Mucosa of gallbladder (tissue), 1 donor: ENCODE results near the gene TAF6L. TPM values are rescaled to one million over a fixed set of nuclear protein-coding genes. Genes with fewer than 3 reads are reported as not detected.
"Not testable (repeated sequence)": the region's sequence is repeated elsewhere in the genome, so short reads cannot be mapped to it uniquely, and the experiment has no call there.

Source experiments
- DNase-seq: peaks from one replicate; pipeline ENCODE4 v3.0.0-alpha.2; 2020; ENCODE audit warnings: low spot score
- total RNA-seq: library from RNA; stranded (reverse); gene quantifications from one replicate; pipeline ENCODE4 v1.2.1, GENCODE V29; 2021
- donor health status: DM: no; HTN: no; CAD: no.

TAF6L gene
- total RNA-seq, 1 donor from 2014 or later, result 24.0 TPM

GRCh38 chr11:62805076-62805892, 34.1 kb downstream of the TAF6L start, which contains the start of gene NXF1:
Gene NXF1, minus strand, starts transcription at chr11:62805440. Its CDS starts 84 bp downstream, at chr11:62805356.
- peak; percentile 96 for DNase-seq

- no peak for DNase-seq
Observed at GRCh38 chr11:62805961-62806441, 34.8 kb downstream of the TAF6L start.

- DNase-seq, result no peak
Observed at GRCh38 chr11:62806611-62807121, 35.5 kb downstream of the TAF6L start.

DNA sequence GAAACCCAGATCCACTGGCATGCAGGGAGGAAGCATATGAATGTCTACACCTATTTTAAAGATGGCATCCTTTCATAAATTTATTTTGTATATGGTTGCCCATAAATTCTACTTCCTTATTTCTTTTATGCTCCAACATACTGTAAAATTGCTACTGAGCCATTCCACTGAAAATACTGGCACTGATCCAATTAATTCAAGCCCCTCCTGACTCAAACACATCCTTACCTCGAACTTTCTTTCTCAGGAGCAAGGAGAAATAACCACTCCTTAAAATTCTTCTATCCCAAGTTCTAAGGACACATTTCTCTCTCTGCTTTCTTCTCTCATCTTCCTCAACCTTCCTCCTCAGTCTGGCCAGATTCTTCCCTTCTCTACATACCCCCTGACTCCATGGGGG, 39.6 kb downstream of the TAF6L start:
- DNase-seq, result no peak

- DNase-seq, result no peak
Observed at GRCh38 chr11:62811659-62812058, 40.5 kb downstream of the TAF6L start.

GRCh38 chr11:62816557-62816956, 45.4 kb downstream of the TAF6L start:
- no peak for DNase-seq

DNA sequence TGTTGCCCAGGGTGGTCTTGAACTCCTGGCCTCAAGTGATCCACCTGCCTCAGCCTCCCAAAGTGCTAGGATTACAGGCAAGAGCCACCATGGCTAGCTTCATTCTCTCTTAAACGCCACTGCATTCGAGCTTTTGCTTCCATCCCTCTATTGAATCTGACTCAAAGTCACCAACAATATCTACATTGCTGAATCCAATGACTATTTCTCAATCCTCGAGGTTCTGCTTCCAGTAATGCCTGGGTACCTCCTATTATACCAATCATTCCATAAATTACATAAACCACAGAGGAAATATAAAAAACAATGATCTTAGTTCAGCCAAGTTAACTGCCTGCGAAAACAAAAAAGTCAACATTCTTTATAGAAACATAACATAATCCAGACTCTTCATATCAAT, 45.9 kb downstream of the TAF6L start:
- DNase-seq, result no peak

- DNase-seq, result no peak
Observed at GRCh38 chr11:62823677-62824076, 52.5 kb downstream of the TAF6L start.

- DNase-seq, result not testable (repeated sequence)
Observed at GRCh38 chr11:62828130-62828529, 56.9 kb downstream of the TAF6L start.

- no peak for DNase-seq
Observed at GRCh38 chr11:62830904-62831519, 59.8 kb downstream of the TAF6L start.

DNA sequence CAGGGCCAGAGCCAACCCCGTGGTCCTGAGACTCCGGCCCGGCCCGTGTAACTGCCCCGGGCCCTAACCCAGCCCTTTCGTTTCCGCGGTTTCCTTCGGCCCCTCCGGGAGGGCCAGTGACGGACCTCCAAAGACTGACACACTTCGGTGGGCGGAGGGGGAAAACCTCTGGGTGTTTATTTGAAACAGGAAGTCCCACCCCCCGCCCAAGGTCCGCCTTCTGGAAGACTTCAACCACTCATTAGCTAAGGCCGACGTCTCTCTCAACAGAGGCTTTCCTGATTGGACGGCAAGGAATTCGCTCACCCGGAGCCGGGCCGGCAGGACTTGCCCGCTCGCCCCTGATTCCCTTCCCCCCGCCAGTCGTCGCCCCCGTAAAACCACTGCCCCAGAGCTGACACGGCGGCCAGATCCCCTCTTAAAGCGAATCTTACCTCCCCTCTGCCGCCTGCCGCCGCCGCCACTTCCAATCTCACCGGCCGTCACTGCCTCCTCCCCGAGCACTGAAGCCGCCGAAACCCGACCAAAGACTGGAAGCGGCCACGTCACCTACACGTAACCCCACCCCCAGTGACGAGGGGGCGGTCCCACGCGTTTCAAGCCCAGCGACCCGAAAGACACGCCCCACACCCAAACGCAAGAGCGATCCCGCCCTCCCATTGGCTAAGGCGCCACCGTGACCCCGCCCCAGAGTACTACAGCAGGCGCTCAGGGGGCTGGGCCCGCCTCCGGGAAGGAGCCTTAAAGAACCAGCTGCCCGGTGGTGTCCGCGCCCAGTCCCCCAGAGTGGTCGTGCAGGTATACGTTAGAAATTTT, 60.5 kb downstream of the TAF6L start, which contains the start of gene STX5:
Gene STX5, minus strand, starts transcription at position 532 of the 816 bp plus-strand sequence. CDS start 808 bp downstream, outside the sequence.
- DNase-seq, result peak; percentile 100

DNA sequence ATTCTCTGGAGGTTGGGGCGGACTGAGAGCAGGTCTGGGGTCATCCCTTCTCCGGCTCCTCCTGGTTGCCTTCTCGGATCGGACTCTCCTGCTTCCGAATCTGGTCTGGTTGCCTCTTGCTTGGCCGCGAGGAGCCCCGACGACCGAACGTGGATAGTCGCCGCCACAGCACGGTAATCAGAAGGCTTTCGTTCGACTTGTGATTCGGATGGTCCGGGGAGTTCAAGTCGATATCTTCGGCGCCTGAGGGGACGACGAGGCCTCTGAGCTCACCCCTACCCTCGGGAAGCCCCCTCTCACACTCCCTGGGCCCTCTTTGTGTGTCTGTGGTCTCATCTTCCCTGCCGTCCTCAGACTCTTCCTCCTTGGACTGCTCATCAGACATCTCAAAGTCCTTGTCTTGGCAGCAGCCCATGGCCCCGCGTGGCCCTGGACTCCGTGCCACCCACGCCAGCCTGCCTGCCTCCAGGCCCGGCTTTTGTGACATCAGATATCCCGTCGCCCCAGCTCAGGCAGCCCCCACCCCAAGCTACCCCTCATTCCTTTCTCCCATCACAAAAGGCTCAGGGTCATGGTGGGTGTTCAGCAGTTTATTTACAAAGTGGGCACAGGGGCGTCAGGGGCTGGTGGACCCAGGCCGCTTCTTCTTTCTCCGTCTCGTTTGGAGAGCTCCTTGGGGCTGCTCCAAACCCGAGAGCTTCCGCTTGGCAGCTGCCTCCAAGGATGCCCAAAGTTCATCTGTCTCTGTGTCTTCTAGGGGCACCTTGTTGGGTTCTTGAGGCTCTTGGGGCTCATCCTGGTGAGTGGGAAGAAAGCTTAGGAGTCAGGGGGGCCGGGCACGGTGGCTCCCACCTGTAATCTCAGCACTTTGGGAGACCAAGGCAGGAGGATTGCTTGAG, 61.4 kb downstream of the TAF6L start, which contains the start of gene TEX54:
Gene TEX54, minus strand, starts transcription at position 506 of the 899 bp plus-strand sequence.
- peak; percentile 14 for DNase-seq

DNA sequence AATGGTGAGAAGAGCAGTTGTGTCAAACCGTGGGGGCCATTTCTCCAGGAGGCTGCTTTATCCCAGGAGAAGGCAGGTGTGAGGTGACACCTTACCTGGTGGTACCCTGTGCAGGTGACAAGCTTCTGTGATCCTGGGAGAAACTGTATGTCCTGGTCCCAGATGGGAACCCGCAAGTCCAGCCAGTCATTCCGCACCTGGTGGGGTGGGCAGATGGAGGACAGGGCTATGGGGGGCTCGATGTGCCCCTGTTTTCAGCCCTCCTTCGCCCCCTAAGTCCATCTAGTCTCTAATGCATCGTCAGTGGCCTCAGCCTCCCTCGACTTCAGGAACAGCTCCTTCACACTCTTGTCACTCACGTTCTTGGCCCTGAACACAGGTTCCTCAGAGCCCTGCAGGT, 64.1 kb downstream of the TAF6L start:
- no peak for DNase-seq

Other genes with a start within 250 kb of the TAF6L start
- gene AHNAK, start 224.6 kb upstream of the TAF6L start, total RNA-seq, result 549 TPM
- 1,062 TPM for gene EEF1G, start 197.5 kb upstream of the TAF6L start, total RNA-seq
- gene TUT1, start 179.9 kb upstream of the TAF6L start, total RNA-seq, result 26.2 TPM
- gene MTA2, start 169.5 kb upstream of the TAF6L start, total RNA-seq, result 87.6 TPM
- 66.1 TPM for gene EML3, start 158.6 kb upstream of the TAF6L start, total RNA-seq
- 9.9 TPM for gene ROM1, start 158.1 kb upstream of the TAF6L start, total RNA-seq
- gene B3GAT3, start 149.4 kb upstream of the TAF6L start, total RNA-seq, result 60.7 TPM
- 266 TPM for gene GANAB, start 124.8 kb upstream of the TAF6L start, total RNA-seq
- gene INTS5, start 118.1 kb upstream of the TAF6L start, total RNA-seq, result 23.7 TPM
- 50.8 TPM for gene C11orf98, start 106.2 kb upstream of the TAF6L start, total RNA-seq
- 10.6 TPM for gene CSKMT, start 106.1 kb upstream of the TAF6L start, total RNA-seq
- gene UQCC3, start 99.7 kb upstream of the TAF6L start, total RNA-seq, result 11.1 TPM
- 7.7 TPM for gene LBHD1, start 99.1 kb upstream of the TAF6L start, total RNA-seq
- 86.9 TPM for gene UBXN1, start 92.3 kb upstream of the TAF6L start, total RNA-seq
- 4.3 TPM for gene LRRN4CL, start 81.9 kb upstream of the TAF6L start, total RNA-seq
- gene BSCL2, start 64.0 kb upstream of the TAF6L start, total RNA-seq, result 108 TPM
- 0.40 TPM for gene GNG3, start 63.7 kb upstream of the TAF6L start, total RNA-seq
- gene HNRNPUL2, start 43.9 kb upstream of the TAF6L start, total RNA-seq, result 51.9 TPM
- gene TTC9C, start 42.9 kb upstream of the TAF6L start, total RNA-seq, result 38.9 TPM
- gene ZBTB3, start 17.2 kb upstream of the TAF6L start, total RNA-seq, result 21.4 TPM
- gene POLR2G, start 9.8 kb upstream of the TAF6L start, total RNA-seq, result 53.5 TPM
- gene TMEM179B, start 16.0 kb downstream of the TAF6L start, total RNA-seq, result 67.8 TPM
- 19.9 TPM for gene TMEM223, start 20.6 kb downstream of the TAF6L start, total RNA-seq
- 85.7 TPM for gene NXF1, start 34.0 kb downstream of the TAF6L start, total RNA-seq
- gene STX5, start 60.7 kb downstream of the TAF6L start, total RNA-seq, result 48.8 TPM
- gene TEX54, start 61.4 kb downstream of the TAF6L start, total RNA-seq, result not detected
- 31.6 TPM for gene WDR74, start 68.2 kb downstream of the TAF6L start, total RNA-seq
- 104 TPM for gene SLC3A2, start 109.5 kb downstream of the TAF6L start, total RNA-seq
- 0.09 TPM for gene CHRM1, start 150.0 kb downstream of the TAF6L start, total RNA-seq
- gene SLC22A6, start 213.6 kb downstream of the TAF6L start, total RNA-seq, result not detected
- gene SLC22A8, start 244.4 kb downstream of the TAF6L start, total RNA-seq, result not detected